HEK293 (cell line): ENCODE results near the gene MACF1.

ENCODE experiments used
- CTCF ChIP-seq: fragments of 450-650 bp; formaldehyde crosslinking; IDR thresholded peaks from 2 replicates; pipeline ENCODE4 v1.5.1; 2016; ENCODE audit warnings: missing biosample characterization, missing genetic modification characterization
- MYNN ChIP-seq: fragments of 450-650 bp; formaldehyde crosslinking; IDR thresholded peaks from 2 replicates; pipeline ENCODE4 v1.5.1; 2016; ENCODE audit warnings: missing biosample characterization, missing genetic modification characterization, borderline replicate concordance
- ZBTB26 ChIP-seq: fragments of 450-650 bp; formaldehyde crosslinking; optimal IDR thresholded peaks from 2 replicates; pipeline ENCODE3; 2016; ENCODE audit warnings: missing biosample characterization, mild to moderate bottlenecking, missing genetic modification characterization
- ZNF18 ChIP-seq: fragments of 450-650 bp; formaldehyde crosslinking; IDR thresholded peaks from 2 replicates; pipeline ENCODE4 v1.5.1; 2016; ENCODE audit warnings: missing biosample characterization, missing genetic modification characterization
- ZNF239 ChIP-seq: fragments of 450-650 bp; formaldehyde crosslinking; IDR thresholded peaks from 2 replicates; pipeline ENCODE4 v1.5.1; 2016; ENCODE audit warnings: missing biosample characterization, missing genetic modification characterization
- ZNF274 ChIP-seq, 2 experiments: fragments of 200-500 bp in 1 of 2; fragments of 450-650 bp in 1 of 2; sonication (Bioruptor generic) in 1 of 2; formaldehyde crosslinking in 1 of 2; IDR thresholded peaks; 2 replicates each; pipeline versions ENCODE4 v1.5.1 to v1.6.1; 2014 to 2016; ENCODE audit warnings: borderline replicate concordance in 1 of 2, inconsistent platforms in 1 of 2, low read length in 1 of 2, missing biosample characterization in 1 of 2, missing genetic modification characterization in 1 of 2
- ZNF292 ChIP-seq: fragments of 450-650 bp; formaldehyde crosslinking; IDR thresholded peaks from 2 replicates; pipeline ENCODE4 v1.5.1; 2016; ENCODE audit warnings: low read depth, missing biosample characterization, missing genetic modification characterization, borderline replicate concordance
- ZNF350 ChIP-seq: fragments of 450-650 bp; formaldehyde crosslinking; IDR thresholded peaks from 2 replicates; pipeline ENCODE4 v1.5.0; 2017; ENCODE audit warnings: missing biosample characterization, mild to moderate bottlenecking, missing genetic modification characterization
- ZNF366 ChIP-seq: fragments of 450-650 bp; formaldehyde crosslinking; conservative IDR thresholded peaks from 2 replicates; pipeline ENCODE4 v1.5.1; 2016; ENCODE audit warnings: missing biosample characterization, missing genetic modification characterization
- ZNF549 ChIP-seq: fragments of 450-650 bp; IDR thresholded peaks from 2 replicates; pipeline ENCODE4 v1.5.1; 2018; ENCODE audit warnings: missing biosample characterization, missing genetic modification characterization, mild to moderate bottlenecking, inconsistent platforms, moderate library complexity
- ZNF580 ChIP-seq: fragments of 450-650 bp; formaldehyde crosslinking; IDR thresholded peaks from 2 replicates; pipeline ENCODE4 v1.5.1; 2016; ENCODE audit warnings: missing biosample characterization, missing genetic modification characterization
- ZSCAN23 ChIP-seq: fragments of 450-650 bp; formaldehyde crosslinking; IDR thresholded peaks from 2 replicates; pipeline ENCODE4 v1.5.1; 2016; ENCODE audit warnings: missing biosample characterization, missing genetic modification characterization

GRCh38 chr1:39404876-39405275 lies 200.4 kb downstream of the MACF1 start:
- TF ChIP-seq ZNF274 (IDR thresholded peaks at IDR 0.05; ENCODE audit: low read length) (no peak), ZNF274 (tag by site-specific recombination; IDR thresholded peaks at IDR 0.05; ENCODE audit: borderline replicate concordance) (no peak), CTCF (tag by site-specific recombination) (no peak), MYNN (tag by site-specific recombination) (no peak), ZBTB26 (tag by site-specific recombination) (no peak), ZNF350 (tag by site-specific recombination) (no peak), ZNF549 (tag by site-specific recombination) (no peak), ZNF18 (tag by site-specific recombination) (no peak), ZNF292 (tag by site-specific recombination) (no peak), ZNF366 (tag by site-specific recombination) (no peak), ZNF580 (no peak), ZSCAN23 (no peak), ZNF239 (no peak)
